Sigmoid colon (tissue), 4 donors: Measurements from ENCODE around the gene TAS1R3.

Experiments
- EP300 ChIP-seq, 4 donors: sonication (generic); formaldehyde crosslinking; IDR thresholded peaks; one replicate each; pipeline ENCODE4 v1.6.1; 2017; ENCODE audit warnings: antibody characterized with exemption in 4 of 4
- POLR2AphosphoS5 ChIP-seq, 4 donors: sonication (generic); formaldehyde crosslinking; IDR thresholded peaks; one replicate each; pipeline ENCODE4 v1.6.1; 2017; ENCODE audit warnings: antibody characterized with exemption in 4 of 4
- TF ChIP-seq, protein P1 (sequence below), 4 experiments: fragments of 450-650 bp in 3 of 4; fragments of 200-600 bp in 1 of 4; IDR thresholded peaks; one replicate each; pipeline ENCODE4 v1.5.1; 2016 to 2019; ENCODE audit warnings: antibody characterized with exemption in 4 of 4, mild to moderate bottlenecking in 3 of 4, moderate library complexity in 2 of 4

DNA sequence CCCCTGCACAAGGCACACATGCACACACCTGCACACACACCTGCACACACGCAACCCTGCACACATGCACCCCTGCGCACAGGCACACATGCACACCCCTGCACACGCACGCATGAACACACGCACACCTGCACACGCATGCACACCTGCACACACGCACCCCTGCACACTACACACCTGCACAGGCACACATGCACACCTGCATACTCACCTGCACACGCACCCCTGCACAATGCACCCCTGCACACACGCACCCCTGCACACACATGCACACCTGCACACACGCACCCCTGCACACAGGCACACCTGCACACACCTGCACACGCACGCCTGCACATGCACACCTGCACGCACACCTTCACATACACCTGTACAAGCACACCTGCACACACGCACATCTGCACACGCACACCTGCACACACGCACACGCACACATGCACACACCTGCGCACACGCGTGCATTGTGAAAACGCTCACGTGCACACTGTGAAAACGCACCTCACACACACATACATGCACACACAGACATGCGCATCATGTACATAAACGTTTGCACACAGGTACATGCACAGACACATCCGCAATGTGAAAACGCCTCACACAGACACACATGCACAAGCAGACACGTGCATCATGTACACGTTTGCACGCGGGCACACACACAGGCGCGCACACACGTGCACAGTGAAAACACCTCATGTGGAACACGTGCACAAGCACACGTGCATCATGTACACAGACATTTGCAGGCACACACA, 9.9 kb downstream of the TAS1R3 start:
- no peak for TF ChIP-seq POLR2AphosphoS5 (IDR thresholded peaks at IDR 0.05)
- TF ChIP-seq, protein P1, sequence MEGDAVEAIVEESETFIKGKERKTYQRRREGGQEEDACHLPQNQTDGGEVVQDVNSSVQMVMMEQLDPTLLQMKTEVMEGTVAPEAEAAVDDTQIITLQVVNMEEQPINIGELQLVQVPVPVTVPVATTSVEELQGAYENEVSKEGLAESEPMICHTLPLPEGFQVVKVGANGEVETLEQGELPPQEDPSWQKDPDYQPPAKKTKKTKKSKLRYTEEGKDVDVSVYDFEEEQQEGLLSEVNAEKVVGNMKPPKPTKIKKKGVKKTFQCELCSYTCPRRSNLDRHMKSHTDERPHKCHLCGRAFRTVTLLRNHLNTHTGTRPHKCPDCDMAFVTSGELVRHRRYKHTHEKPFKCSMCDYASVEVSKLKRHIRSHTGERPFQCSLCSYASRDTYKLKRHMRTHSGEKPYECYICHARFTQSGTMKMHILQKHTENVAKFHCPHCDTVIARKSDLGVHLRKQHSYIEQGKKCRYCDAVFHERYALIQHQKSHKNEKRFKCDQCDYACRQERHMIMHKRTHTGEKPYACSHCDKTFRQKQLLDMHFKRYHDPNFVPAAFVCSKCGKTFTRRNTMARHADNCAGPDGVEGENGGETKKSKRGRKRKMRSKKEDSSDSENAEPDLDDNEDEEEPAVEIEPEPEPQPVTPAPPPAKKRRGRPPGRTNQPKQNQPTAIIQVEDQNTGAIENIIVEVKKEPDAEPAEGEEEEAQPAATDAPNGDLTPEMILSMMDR (IDR thresholded peaks at IDR 0.05) = no peak
- TF ChIP-seq EP300 (IDR thresholded peaks at IDR 0.05) = no peak
